NCI-H345 (cell line): ENCODE data around the gene BRF1.

ENCODE experiments used
- DNase-seq: peaks from one replicate; lab custom pipeline; 2025; lab: John Stamatoyannopoulos, UW

Gene BRF1

DNA sequence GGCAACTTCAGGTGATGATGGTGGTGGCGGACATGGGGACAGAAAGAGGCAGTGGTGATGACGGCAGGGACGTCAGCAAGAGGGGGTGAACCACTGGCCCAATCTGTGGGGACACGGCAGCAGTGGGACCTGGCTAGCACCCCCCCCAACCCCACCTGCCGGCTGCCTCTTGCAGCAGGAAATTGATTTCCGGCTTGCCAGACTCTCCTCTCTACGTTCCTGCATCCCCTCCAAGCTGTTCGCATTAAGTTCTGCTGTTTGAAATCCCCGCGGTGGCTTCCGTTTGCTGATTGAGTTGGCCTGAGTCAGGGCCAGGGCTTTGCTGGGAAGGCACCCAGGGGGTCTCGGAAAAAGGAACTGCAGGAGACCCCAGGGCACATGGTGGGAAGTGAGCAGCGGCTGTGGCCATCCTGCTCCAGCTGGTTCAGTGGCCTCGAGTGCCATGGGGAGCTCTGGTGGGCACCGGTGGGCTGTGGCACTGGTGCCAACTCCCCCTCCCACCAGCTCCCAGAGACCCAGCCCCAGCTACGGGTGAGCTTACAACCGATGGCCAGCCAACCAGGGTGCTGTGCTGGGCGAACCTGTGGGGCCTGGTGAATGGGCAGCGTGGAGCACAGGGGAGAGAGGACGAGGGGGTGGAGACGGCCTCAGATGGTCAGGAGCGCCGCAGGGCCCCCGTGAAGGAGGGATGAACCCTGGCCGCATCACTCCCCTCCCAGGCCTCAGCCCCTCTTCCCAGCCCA is 105.1 kb downstream of the BRF1 start:
- DNase-seq: no peak

DNA sequence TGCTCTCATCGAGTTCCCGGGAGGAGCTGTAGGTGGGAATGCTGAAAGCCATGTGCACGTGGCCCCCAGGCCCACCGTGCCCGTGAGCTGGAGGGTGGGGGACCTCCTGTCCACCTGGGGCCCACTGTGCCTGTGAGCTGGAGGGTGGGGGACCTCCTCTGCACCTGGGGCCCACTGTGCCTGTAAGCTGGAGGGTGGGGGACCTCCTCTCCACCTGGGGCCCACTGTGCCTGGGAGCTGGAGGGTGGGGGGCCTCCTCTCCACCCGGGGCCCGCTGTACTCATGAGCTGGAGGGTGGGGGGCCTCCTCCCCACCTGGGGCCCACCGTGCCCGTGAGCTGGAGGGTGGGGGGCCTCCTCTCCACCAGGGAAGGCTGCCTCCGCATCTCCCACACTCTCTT is 105.8 kb downstream of the BRF1 start:
- DNase-seq: no peak

DNA sequence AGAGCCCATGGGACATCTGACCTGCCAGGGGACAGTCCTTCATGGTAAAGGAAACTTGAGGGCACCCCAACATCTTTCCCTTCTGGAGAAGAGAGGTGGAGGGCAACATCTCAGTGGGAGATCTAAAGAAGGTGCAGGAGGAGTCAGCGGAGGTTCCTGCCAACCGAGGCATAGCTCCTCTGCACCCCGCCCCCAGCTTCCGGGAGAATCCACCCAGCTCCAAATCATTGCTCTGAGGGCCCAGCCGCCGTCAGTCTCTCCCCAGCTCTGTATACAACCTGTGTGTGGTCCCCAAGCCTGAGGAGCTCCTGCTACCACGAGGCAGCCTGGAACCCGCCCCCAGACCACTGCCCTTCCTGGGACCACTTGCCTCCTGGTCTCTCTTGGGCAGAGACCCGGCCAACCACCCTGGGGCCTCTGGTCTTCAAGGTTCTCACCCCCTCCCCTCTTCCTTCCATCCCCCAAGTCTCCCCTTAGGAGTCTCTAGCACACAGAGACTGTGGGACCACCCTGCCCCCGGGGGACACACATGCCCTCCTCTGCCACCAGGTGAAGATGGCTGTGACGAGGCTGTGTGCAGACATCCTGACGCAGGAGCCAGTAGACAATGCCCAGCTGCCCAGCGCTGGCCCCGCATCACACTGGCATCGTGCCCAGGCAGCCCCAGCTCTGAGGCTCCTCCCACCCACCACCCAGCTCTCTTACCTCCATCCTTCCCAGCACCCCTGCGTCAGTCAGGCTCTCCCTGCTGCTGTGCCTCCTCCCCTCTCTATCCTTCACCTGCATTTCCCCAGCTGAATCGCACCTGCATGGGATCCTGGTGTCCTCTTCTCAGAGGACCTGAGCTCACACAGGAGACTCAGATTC is 106.7 kb downstream of the BRF1 start:
- DNase-seq: peak; percentile 95

DNA sequence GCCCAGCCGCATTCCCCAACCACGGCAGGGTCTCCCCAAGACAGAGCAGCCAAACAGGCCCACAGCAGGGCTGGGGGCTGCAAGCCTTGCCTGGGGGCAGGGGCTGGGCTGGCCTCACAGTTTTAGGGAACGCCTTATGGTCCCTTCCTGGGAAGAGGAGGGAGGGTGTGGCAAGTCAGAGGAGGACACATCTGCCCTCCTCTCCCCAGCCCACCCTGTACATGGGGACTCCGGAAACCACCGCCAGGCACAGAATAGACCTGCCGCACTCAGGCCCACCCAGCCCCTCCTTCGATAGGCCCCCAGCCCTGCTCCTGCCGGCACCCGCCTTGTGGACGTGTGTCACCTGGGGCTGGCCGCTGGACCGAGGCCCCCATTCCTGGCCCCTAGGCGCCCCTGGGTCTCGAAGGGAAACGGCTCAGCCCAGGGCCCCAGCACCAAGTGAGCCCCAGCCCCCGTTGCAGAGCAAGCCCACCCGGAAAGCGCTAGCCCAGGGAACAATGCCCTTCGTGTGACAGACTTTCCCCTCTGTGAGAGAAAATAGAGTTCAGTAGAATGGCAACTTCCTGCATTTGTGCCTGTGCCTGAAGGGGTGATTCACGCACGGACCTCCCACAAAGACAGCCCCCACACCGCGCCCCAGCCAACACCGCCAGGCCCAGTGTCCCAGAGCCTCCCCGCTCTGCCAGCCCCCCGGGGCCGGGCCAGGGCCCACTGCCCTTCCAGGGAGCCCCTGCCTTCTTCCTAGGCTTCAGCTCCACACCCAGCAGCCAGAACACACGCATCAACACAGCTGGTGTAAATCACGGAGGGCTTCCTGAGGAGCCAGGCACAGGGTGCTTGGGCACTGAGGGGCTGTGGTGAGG is 107.7 kb downstream of the BRF1 start:
- DNase-seq: no peak

DNA sequence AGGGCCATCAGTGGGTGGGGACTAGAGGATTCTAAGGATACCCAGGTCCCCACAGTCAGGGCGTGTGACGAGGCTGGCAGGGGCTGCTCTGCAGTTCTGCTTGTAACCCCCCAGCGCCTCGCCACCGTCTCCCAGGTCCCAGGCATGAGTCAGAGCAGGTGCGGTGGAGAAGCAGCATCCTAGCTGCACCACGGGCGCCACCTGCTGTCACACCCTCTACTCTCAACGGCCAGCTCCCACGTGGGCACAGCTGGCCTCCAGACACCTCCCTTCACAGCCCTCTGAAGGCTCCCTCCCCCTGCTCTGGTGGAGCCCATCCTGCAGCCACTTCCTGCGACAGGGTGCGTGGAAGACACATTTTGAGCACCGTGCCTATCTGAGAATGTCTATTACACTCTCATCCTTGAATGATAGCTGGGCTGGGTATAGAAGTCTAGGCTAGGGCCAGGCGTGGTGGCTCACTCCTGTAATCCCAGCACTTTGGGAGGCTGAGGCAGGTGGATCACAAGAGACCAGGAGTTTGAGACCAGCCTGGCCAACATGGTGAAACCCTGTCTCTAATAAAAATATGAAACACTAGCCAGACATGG is 112.8 kb downstream of the BRF1 start:
- DNase-seq: no peak

DNA sequence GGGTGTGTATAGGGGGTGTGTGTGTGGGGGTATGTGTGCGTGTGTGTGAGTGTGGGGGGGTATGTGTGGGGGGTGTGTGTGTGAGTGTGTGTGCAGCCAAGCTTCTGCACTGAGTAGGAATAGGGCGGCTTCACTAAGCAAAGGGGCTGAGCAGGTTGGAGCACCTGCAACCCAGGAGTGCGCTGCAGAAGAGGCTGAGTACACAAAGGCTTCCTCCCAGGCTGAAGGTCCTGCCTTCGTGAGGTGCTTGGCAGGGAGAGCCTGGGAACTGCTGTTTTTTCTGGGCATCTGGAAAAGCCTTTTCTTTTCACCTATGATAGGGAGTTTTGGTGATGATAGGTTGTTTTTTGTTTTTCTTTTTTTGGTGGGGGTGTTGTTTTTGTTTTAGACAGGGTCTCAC is 113.7 kb downstream of the BRF1 start:
- peak; percentile 67 for DNase-seq

DNA sequence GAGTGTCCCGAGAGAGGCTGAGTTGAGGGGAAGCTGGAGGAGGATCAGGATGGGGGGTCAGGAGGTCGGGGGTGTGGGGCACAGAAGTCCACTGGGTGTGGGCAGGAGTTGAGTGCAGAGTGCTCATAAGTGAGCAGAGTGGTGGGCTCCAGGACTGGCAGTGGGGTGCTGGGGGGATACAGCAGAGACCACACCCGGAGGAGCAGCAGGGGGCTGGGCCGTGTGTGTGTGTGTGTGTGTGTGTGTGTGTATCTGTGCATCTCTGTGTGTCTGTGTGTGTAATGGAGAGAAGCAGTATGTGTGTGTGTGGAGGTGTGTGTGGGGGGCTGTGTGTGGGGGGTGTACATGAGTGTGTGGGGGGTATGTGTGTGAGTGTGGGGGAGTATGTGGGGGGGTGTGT is 114.8 kb downstream of the BRF1 start:
- no peak for DNase-seq

DNA sequence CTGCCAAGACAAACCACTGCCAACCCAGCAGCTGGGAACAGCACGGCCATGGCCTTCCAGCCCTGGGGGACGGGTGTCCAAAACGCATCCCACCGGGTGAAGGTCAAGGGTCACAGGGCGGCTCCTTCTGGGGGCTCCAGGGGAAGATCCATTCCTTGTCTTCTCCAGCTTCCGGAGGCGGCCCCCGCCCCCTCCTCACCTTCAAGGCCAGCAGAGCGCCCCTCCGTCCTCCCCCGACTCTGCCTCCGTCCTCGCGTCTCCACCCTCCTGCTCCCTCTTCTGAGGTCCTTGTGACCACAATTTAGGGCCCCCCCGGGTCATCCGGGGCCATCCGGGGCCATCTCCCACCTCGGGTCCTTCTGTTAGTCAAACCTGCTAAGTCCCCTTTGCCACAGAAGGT is 115.8 kb downstream of the BRF1 start:
- no peak for DNase-seq

DNA sequence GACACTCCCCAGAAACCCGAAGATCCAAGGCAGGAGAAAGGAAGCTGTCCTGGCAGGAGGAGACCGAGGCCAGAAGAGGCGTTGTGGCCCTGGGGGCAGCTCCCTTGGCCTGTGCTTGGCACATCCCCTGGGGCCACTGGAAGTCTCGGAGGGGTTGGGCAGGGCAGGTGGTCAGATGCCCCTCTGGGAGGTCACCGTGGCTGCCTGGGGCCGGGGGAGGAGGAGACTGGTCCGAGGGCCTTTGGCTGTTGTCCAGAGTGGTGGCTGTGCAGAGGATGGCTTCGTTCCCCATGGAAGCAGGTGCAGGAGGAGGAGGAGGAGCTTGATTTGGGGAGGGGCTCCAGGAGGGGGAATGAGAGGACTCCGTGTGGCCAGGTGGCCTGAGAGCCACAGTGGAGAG is 116.3 kb downstream of the BRF1 start:
- peak; percentile 38 for DNase-seq

DNA sequence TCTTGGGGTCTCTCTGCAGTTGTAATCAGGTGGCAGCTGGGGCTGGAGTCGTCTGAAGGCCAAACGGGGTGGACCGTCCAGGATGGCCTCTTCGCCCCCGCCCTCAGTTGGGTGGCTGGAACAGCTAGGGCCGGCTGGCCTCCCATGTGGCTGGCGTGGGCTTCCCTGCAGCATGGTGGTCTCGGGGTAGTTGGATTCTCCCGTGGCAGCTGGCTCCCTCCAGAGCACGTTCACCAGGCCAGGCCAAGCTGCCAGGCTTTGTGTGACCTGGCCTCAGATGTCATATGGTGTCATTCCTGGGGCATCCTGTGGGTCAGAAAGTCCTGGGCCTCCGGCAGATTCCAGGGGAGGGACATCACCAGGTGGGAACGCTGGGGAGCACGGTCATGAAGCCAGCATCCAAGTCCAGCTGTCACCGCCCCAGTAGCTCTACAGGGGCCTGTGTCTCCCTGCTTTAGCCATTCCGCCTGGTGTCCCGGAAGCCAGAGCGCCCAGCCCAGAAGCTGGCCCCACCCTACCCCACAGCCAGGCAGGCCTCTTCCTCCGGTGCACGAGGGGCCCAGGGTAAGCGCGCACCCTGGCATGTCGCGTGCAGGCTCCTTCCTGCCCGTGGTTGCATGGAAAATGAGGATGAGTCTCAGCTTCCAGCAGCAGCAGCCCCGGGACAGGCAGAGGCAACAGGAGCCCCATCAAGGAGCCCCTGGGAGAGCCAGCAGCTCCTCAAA is 118.3 kb downstream of the BRF1 start:
- DNase-seq: no peak

DNA sequence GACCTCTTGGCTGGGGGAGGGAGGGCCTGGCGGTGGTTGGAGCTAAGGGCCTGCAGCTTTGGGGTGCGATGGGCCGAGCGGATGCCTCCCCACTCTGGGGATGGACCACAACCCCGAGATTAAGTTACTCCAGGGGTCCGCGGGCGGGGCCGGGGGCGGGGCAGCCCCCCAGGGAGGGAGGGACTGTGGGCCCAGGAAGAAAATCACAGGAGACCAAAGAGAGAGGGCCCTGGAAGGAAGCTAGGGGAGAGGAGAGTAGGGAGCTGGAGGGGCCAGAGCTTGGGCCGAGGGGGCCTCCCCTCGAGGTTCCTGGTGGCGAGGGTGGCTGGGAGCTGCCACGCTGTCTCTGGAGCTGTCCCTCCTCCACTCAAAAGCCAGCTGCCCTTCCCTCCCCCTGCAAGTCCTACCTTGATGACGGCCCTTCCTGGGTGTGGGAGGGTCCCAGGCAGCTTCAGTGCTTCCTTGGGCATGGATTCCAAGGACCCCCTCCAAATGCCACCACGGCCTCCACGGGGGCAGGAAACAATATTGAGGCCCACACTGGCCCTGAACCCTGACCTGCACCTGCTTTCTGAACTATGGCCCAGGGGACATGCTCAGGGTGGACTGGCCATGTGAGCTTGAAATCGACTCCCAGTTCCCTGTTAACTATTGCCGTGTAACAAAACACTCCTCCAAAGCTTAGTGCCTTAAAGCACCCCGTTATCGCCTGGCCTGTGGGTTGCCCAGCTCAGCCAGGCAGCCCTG is 119.1 kb downstream of the BRF1 start:
- no peak for DNase-seq

DNA sequence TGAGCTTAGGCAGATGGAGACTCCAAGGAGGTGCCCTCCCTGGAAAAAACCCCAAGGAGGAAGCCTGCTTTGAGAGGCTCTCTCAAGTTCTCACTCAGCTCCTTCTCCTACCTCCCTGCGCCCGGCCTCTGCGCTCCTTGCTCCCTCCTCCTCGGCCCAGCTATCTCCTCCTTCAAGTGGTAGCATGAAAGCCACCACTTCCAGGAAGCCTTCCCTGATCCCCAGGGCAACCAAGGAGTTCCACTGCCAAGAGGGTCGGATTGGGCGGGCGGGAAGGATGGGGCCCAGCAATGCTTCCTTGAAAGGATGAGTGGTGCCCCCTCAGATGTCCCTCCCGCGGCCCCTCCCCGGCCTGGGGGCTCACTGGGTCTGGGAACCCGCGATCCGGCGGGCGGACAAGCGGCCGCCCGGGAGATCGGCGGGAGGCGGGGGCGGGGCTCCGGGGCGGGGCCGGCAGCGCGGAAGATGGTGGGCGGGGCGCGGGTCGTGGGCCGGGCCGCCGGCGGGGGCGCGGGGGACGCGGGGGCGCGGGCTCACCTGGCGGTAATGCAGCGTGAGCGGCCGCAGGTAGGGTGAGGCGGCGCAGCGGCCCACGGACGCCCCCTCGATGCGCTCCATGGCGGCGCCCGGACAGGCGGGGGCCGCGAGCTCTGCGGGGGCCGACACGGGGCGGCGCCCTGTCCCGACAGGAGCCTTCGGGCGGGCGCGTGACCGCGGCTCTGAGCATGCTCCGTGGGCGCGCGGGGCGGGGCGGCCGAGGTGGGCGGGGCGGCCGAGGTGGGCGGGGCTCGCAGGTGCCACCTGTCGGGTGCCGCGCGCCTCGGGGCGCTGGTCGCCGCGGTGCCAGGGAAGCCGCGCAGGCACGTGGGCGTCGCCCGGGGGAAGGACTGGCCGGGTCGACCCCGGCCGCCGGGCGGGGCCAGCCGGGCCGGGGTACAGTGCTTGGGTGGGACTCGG is 119.9 kb downstream of the BRF1 start, which contains the start of gene NUDT14:
Gene NUDT14, minus strand, starts transcription at position 721 of the 957 bp plus-strand sequence. Its CDS starts 103 bp downstream, at position 618.
- peak; percentile 82 for DNase-seq

DNA sequence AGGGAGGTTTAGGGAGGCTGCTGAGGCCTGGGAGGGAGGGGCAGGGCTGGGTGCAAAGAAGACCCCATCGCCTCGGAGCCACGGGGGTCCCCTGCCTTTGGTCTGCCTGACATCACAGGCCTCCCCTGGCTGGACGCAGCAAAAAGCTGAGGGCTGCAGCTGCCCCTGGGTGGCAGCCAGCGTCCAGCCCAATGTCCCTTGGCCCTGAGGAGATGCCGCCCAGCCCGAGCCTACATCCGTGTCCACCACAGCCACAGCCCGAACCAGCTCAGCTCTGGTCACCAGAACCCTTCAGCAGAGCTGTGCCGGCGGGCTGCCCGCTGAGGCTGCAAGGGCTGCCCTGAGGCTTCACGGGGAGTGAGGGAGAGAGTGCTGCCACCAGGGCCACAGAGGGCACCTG is 121.6 kb downstream of the BRF1 start:
- no peak for DNase-seq

DNA sequence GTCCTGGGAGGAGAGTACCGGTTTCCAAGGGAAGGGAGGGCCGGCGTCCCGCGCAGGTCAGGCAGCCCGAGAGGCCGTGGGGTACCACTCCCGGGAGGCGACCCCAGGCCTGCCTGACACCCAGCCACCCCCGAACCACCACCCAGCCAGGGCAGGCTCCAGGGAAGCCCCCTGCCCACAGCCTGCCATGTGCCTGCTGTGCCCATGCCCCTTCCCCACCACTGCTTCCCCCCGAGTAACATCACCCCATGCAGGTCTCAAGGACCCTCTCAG is 122.0 kb downstream of the BRF1 start:
- DNase-seq: no peak

DNA sequence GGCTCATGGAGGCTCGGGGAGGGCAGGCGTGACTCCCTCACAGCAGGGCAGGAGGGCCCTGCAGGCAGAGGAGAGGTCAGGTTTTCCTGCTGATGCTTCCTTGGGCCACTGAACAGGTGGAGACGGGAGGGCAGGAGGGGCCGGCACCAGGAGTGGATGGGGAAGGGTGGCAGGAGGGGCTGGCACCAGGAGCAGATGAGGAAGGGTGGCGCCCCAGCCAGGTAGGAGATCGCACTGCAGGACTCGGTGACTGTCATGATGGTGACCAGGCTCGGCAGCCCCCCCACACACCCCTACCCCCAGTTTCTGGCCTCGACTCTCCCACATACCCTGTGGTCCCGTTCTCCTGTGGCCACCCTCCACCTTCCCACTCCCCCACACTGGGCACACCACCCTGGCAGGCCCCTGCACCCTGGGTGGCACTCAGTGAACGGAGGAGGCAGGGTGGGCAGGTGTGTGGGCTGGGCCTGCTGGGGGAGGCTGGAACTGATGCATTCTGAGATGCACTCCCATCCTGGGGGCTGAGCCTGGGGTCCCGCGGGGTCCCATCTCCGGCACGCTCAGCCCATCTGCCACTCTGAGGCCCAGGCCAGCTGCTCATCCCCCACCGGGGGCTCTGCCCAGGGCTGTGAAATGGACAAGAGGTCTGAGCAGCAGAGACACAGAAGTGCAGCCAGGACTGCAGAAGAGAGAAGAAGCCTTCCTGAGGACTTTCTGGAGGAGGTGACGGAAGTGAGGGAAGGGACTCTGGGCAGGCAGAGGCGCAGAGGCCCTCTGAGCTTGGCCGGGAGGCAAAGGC is 122.5 kb downstream of the BRF1 start:
- DNase-seq: no peak

DNA sequence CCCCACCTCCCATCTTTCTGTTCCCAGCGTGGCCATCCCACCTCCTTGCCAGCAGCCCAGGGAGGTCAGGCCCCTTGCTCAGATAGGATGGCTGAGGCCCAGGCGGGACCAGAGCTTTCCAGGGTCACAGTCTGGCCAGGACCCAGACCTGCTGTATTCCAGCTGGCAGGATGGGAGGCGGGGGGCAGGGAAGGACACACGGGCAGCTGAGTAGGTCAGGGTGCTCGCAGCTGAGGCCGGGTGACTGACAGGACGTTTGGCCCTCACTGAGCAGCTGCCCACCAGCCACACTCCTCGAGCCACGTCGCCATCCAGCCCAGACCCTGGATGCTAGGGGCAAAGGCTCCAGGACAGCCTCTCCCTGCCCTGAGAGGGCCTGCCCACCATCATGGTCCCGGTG is 123.7 kb downstream of the BRF1 start:
- no peak for DNase-seq

DNA sequence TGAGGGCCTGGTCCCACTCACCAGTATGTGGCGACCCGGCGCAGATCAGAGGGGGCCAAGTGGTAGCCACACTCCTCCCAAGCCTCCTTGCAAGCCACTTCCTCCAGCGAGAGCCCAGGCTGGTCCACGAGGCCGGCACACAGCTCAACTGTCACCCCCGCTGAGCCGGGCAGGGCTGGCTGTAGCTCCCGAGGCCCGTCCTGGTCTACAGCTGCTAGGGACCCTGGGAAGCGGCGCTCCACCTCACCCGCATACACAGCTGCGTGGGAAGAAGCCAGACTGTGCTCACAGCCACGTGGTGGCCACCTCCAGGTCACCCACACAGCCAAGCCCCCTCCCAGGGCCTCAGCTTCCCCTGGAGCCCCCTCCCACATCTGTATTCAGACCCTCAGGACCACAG is 124.3 kb downstream of the BRF1 start:
- DNase-seq: no peak
